ENCODE data around the gene HOXA10.

DNA sequence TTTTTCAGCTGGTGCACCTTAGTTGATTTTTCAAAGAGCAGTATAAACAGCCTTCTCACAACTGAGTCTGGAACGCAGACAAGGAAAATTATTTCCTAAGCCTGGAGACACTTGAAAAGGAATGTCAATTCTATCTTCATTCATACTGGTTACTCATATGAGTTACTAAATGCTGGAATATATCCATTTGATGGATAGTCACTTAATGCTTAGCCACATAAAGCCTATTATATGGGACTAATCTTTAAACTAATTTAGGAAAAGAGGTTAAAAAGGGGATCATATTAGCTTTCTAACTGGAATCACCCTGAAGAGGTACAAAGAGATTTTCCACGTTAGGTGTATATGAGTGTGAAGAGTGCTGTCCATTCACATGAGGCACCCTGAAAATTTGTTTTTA lies 41.9 kb downstream of the HOXA10 start:
- TF ChIP-seq, protein P1, sequence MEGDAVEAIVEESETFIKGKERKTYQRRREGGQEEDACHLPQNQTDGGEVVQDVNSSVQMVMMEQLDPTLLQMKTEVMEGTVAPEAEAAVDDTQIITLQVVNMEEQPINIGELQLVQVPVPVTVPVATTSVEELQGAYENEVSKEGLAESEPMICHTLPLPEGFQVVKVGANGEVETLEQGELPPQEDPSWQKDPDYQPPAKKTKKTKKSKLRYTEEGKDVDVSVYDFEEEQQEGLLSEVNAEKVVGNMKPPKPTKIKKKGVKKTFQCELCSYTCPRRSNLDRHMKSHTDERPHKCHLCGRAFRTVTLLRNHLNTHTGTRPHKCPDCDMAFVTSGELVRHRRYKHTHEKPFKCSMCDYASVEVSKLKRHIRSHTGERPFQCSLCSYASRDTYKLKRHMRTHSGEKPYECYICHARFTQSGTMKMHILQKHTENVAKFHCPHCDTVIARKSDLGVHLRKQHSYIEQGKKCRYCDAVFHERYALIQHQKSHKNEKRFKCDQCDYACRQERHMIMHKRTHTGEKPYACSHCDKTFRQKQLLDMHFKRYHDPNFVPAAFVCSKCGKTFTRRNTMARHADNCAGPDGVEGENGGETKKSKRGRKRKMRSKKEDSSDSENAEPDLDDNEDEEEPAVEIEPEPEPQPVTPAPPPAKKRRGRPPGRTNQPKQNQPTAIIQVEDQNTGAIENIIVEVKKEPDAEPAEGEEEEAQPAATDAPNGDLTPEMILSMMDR (IDR thresholded peaks at IDR 0.05; ENCODE audit: low read depth, low read length): no peak
- no peak for TF ChIP-seq POLR2A (IDR thresholded peaks at IDR 0.05; ENCODE audit: extremely low read depth, insufficient read length)
